Caco-2 (cell line): ENCODE measurements around the gene LTBP1. TPM values are rescaled to one million over a fixed set of nuclear protein-coding genes. Genes with fewer than 3 reads are reported as not detected.

Experiments
- BruUV-seq: library from RNA; stranded (reverse); fragments of 400-500 nt; replicated peaks from 2 replicates; lab custom pipeline; 2021; lab: Mats Ljungman, UMichigan
- CTCF ChIA-PET: fragments of 300-600 bp; sonication (Branson Sonifier 250); formaldehyde crosslinking; loops from one replicate; lab custom pipeline; 2022; ENCODE audit warnings: antibody characterized with exemption; lab: Charles Lee
- POLR2A ChIA-PET: fragments of 300-600 bp; sonication (Branson Sonifier 250); formaldehyde crosslinking; loops from one replicate; lab custom pipeline; 2022; ENCODE audit warnings: antibody characterized with exemption; lab: Charles Lee
- DNase-seq, 2 experiments: peaks; one replicate each; pipeline versions ENCODE4 v3.0.0 to v3.0.0-alpha.2; 2020 to 2022
- H3K27me3 ChIP-seq: replicated peaks from 2 replicates; pipeline ENCODE4 v1.6.0; 2011; ENCODE audit warnings: low read length; ENCODE audit not compliant: control insufficient read depth, insufficient read depth
- H3K36me3 ChIP-seq: 2 replicates; pipeline ENCODE4 v1.5.1; 2011; ENCODE audit warnings: low read length; ENCODE audit not compliant: control insufficient read depth, insufficient read depth
- H3K4me1 ChIP-seq: fragments of 250-450 bp; sonication (Bioruptor Pico); 2 replicates; pipeline ENCODE4 v1.5.1; 2020; ENCODE audit warnings: mild to moderate bottlenecking
- H3K4me3 ChIP-seq: 2 replicates; pipeline ENCODE4 v1.5.1; 2011; ENCODE audit warnings: low read depth, mild to moderate bottlenecking, control low read depth, low read length
- H3K9me3 ChIP-seq: fragments of 250-450 bp; sonication (Bioruptor Pico); 2 replicates; pipeline ENCODE4 v1.5.1; 2020; ENCODE audit warnings: mild to moderate bottlenecking, moderate library complexity
- H3K27ac Mint-ChIP-seq: one replicate; pipeline ENCODE4 v1.8.0; 2022; ENCODE audit warnings: mixed read lengths; ENCODE audit not compliant: unreplicated experiment
- H3K27me3 Mint-ChIP-seq: one replicate; pipeline ENCODE4 v1.8.0; 2022; ENCODE audit warnings: mixed read lengths; ENCODE audit not compliant: insufficient read depth, unreplicated experiment
- H3K36me3 Mint-ChIP-seq: one replicate; pipeline ENCODE4 v1.8.0; 2022; ENCODE audit warnings: mild to moderate bottlenecking, mixed read lengths; ENCODE audit not compliant: insufficient read depth, unreplicated experiment
- H3K4me1 Mint-ChIP-seq: one replicate; pipeline ENCODE4 v1.8.0; 2022; ENCODE audit warnings: low read depth, mixed read lengths; ENCODE audit not compliant: unreplicated experiment
- H3K4me3 Mint-ChIP-seq: one replicate; pipeline ENCODE4 v1.8.0; 2022; ENCODE audit warnings: mild to moderate bottlenecking, moderate library complexity, mixed read lengths; ENCODE audit not compliant: unreplicated experiment
- H3K9me3 Mint-ChIP-seq: one replicate; pipeline ENCODE4 v1.8.0; 2022; ENCODE audit warnings: mixed read lengths; ENCODE audit not compliant: unreplicated experiment
- intact Hi-C: fragments of 100-400 bp; cut with micrococcal nuclease; formaldehyde crosslinking; loops from one replicate; pipeline ENCODE4 v1.10.0; 2022; ENCODE audit not compliant: unreplicated experiment
- total RNA-seq: library from RNA; stranded (reverse); gene quantifications from 2 replicates; pipeline ENCODE4 v1.2.3, GENCODE V29; 2022
- TF ChIP-seq, protein P1 (sequence below), 2 experiments: fragments of 200-600 bp in 1 of 2; IDR thresholded peaks; 1 replicate in 1 of 2; 2 replicates in 1 of 2; pipeline versions ENCODE4 v1.5.1 to v1.8.0; 2011 to 2022; ENCODE audit warnings: antibody characterized with exemption in 1 of 2, control low read depth in 1 of 2, inconsistent platforms in 1 of 2, low read depth in 1 of 2, low read length in 1 of 2, mild to moderate bottlenecking in 1 of 2, moderate library complexity in 1 of 2; ENCODE audit not compliant: insufficient read depth in 1 of 2, severe bottlenecking in 1 of 2, unreplicated experiment in 1 of 2

The LTBP1 gene
- total RNA-seq, 1 experiment from 2014 or later, result 64.2 TPM

DNA sequence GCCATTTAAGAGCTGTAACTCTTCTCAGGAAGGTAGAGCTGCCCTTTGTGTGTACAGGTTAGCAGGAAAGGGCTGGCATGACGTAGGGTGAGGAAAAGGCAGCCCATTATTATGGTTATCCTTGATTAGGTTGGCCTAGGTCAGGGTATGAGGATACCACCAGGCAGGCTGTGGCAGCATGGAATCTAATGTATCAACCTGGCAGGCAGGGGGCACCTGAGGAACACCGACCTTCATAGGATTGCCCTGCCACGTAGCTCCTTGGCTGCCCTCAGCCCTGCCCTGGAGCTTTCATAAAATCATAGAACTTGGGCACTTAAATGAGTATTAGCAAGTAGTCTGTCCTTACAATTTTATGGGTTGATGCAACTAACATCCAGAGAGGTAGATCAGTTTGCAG is 261.6 kb downstream of the LTBP1 start:
- no peak overlapping the region for H3K4me3 Mint-ChIP-seq
- intact Hi-C loops, result no loop called here
- TF ChIP-seq, protein P1, sequence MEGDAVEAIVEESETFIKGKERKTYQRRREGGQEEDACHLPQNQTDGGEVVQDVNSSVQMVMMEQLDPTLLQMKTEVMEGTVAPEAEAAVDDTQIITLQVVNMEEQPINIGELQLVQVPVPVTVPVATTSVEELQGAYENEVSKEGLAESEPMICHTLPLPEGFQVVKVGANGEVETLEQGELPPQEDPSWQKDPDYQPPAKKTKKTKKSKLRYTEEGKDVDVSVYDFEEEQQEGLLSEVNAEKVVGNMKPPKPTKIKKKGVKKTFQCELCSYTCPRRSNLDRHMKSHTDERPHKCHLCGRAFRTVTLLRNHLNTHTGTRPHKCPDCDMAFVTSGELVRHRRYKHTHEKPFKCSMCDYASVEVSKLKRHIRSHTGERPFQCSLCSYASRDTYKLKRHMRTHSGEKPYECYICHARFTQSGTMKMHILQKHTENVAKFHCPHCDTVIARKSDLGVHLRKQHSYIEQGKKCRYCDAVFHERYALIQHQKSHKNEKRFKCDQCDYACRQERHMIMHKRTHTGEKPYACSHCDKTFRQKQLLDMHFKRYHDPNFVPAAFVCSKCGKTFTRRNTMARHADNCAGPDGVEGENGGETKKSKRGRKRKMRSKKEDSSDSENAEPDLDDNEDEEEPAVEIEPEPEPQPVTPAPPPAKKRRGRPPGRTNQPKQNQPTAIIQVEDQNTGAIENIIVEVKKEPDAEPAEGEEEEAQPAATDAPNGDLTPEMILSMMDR (IDR thresholded peaks at IDR 0.05; ENCODE audit: insufficient read depth in 1 of 2, low read depth in 1 of 2, low read length in 1 of 2, severe bottlenecking in 1 of 2, unreplicated experiment in 1 of 2), result no peak
- H3K4me1 Mint-ChIP-seq, result peaks cover 22% of the 10 kb centered on the region
- Histone ChIP-seq H3K4me1 (peaks cover 22% of the 10 kb centered on the region), H3K9me3 (no peaks in the 10 kb centered on the region), H3K4me3 (no peak overlapping the region), H3K36me3 (no peaks in the 10 kb centered on the region), H3K27me3 (no peaks in the 10 kb centered on the region)
- no peak for DNase-seq
- H3K36me3 Mint-ChIP-seq, result peaks cover 4% of the 10 kb centered on the region
- H3K27me3 Mint-ChIP-seq, result no peaks in the 10 kb centered on the region
- no peaks in the 10 kb centered on the region for H3K9me3 Mint-ChIP-seq
- BruUV-seq, result no TSS peak
- ChIA-PET POLR2A (no interaction called here), CTCF (no interaction called here)
- no peak overlapping the region for H3K27ac Mint-ChIP-seq

DNA sequence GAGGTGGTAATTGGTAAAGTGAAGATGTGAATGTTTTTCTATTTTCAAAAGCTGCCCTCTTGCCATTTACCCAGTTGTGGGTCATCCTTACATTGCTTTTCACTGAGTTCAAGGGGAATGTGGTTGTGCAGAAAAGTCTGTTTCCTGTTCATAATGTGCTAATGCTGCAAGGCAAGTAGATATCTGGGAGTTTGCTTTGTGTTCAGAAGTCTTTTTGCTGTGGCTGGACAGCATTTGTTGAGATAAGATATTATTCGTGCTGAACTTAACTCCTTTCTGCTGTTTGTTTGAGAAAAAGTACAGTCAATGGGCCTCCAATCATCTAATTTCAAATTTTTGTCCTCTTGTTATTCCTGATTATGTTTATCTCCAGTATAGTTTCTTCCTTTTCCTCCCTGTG is 263.2 kb downstream of the LTBP1 start:
- Mint-ChIP-seq H3K36me3 (peaks cover 4% of the 10 kb centered on the region), H3K27ac (no peak overlapping the region), H3K4me3 (no peak overlapping the region)

DNA sequence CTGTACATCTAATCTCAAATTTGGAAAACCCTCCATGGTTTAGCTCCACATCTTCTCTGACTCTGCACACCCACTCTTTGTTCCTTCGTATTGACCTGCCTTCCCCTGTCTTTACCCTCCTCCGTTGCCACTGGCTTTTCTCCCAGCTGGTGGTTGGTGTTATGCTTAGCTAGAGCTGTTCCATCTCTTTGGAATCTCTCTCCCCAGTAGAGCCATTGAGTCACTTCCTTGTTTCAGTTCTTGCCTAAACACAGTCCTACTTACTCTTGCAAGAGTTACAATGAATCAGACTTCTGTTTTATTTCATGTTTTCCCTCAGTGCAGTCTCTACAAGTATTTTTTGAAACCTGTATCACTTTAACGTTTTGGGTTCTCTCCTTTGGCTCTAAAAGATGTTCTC is 263.9 kb downstream of the LTBP1 start:
- H3K4me1 ChIP-seq, result peaks cover 40% of the 10 kb centered on the region
- Mint-ChIP-seq H3K9me3 (no peaks in the 10 kb centered on the region), H3K36me3 (peaks cover 4% of the 10 kb centered on the region), H3K4me3 (no peak overlapping the region), H3K27me3 (no peaks in the 10 kb centered on the region), H3K27ac (no peak overlapping the region), H3K4me1 (peaks cover 28% of the 10 kb centered on the region)
- no TSS peak for BruUV-seq
- no peak overlapping the region for H3K4me3 ChIP-seq
- DNase-seq, result no peak
- intact Hi-C loops, result no loop called here
- no peaks in the 10 kb centered on the region for H3K9me3 ChIP-seq
- ChIA-PET CTCF (no interaction called here), POLR2A (no interaction called here)
- H3K27me3 ChIP-seq, result no peaks in the 10 kb centered on the region
- no peaks in the 10 kb centered on the region for H3K36me3 ChIP-seq
- TF ChIP-seq, protein P1 (IDR thresholded peaks at IDR 0.05; ENCODE audit: insufficient read depth in 1 of 2, low read depth in 1 of 2, low read length in 1 of 2, severe bottlenecking in 1 of 2, unreplicated experiment in 1 of 2), result no peak

More for the DNA sequence above, 263.2 kb downstream of the LTBP1 start:
- H3K27me3 Mint-ChIP-seq, result no peaks in the 10 kb centered on the region
- H3K9me3 Mint-ChIP-seq, result no peaks in the 10 kb centered on the region
- no peaks in the 10 kb centered on the region for H3K27me3 ChIP-seq
- H3K36me3 ChIP-seq, result no peaks in the 10 kb centered on the region
- peaks cover 28% of the 10 kb centered on the region for H3K4me1 Mint-ChIP-seq
- no peaks in the 10 kb centered on the region for H3K9me3 ChIP-seq
- intact Hi-C loops, result no loop called here
- H3K4me3 ChIP-seq, result no peak overlapping the region
- ChIA-PET POLR2A (no interaction called here), CTCF (no interaction called here)
- peaks cover 37% of the 10 kb centered on the region for H3K4me1 ChIP-seq
- TF ChIP-seq, protein P1 (IDR thresholded peaks at IDR 0.05; ENCODE audit: insufficient read depth in 1 of 2, low read depth in 1 of 2, low read length in 1 of 2, severe bottlenecking in 1 of 2, unreplicated experiment in 1 of 2), result no peak
- no TSS peak for BruUV-seq
- DNase-seq, result no peak
